CD4-positive, alpha-beta T cell treated with Interleukin-15 for 4 hours (primary cell): ENCODE measurements around the gene TCF7L2.
"Not testable (repeated sequence)": the region's sequence is repeated elsewhere in the genome, so short reads cannot be mapped to it uniquely, and the experiment has no call there.

Experiments
- DNase-seq: peaks from one replicate; pipeline ENCODE4 v3.0.0-alpha.2; 2020; ENCODE audit warnings: low spot score

The TCF7L2 gene

DNA sequence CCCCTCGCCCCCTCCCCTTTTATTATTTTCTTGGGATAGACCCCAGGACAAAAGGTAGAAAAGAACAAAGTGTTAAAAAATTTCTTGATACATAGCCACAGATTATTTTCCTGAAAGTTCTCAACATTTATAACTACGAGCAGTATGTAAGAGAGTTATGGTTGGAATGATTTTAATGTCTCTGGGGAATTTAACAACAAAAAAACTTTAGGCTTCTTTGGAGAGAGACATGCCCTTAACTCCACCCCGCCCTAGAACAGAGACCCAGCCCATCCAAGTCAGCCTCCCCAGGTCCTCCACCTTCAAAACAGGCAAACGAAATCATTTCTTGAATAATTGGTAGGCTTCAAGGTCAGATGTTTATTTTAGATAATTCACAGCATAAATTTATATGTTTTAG is 97.1 kb downstream of the TCF7L2 start:
- DNase-seq: no peak

DNA sequence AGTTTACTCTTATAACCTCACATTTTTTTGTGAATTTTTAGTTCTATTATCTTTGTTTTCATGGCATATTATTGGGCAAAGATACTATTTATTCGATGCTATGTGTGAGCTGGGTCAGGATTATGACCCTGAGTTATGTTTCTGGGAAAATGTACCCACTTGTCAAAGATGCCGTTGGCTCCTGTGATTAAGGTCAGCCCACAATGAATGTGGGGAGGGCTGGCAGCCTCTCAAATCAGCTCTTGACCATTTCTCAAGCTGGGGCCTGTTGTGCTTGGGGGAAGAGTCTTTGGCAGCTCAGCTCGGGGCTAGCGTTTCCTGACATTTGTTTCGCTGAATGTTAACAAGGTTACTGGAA is 97.5 kb downstream of the TCF7L2 start:
- no peak for DNase-seq

DNA sequence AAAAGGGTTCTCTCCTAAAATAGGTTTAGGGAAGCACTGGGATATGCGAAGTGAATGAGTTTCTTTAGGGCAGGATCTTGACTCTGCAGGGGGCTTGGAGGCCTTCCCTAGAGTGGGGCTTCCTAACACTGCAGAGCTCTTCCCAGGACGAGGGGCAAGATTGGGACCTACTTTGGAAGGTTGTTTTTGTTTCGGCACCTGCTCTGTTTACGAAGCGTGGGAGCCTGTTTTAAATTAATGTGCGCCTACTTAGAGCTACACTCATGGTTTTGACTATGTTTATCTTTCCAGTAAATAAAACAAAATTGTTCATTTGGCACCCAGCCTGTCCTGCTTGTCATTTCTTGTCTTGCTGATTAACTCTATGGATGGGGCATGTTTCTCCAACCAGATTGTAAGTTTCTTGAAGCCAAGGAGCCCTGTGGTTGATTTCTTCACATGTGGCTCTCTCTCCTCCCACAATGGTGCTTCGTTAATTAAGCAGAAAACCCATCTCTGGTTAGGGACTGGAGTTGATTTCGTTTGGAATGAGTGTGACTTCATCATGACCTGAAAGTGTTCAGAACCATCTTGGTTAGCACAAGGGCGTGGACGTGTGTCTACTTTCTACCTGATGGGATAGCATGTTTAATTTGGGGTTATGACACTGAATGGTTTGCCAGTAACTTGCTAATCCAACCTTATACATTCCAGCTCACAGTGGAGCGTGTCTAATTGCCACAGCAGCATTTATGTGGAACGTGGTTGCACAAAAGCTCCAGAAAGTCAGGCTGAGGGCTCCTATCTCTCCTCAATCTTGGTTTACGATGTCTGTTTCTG is 98.1 kb downstream of the TCF7L2 start:
- DNase-seq: no peak

DNA sequence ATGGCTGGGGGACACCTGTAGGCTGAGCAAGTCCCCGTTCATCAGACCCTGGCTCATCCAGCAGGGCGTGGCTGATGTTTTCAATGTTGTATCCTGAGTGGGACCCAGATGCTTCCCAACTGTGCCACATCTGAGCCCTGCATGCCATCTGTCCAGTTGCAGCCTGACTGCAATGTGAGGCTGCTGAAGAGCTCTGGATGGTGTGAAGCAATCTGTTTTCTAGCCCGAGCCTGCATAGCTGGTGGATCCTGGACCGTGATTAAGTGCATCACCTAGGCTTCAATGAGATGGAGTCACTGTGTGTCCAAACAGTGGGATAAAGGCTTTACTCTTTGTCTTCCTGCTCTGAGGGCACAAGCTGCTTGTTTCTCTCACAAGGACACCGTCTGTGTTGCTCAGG is 99.8 kb downstream of the TCF7L2 start:
- no peak for DNase-seq

DNA sequence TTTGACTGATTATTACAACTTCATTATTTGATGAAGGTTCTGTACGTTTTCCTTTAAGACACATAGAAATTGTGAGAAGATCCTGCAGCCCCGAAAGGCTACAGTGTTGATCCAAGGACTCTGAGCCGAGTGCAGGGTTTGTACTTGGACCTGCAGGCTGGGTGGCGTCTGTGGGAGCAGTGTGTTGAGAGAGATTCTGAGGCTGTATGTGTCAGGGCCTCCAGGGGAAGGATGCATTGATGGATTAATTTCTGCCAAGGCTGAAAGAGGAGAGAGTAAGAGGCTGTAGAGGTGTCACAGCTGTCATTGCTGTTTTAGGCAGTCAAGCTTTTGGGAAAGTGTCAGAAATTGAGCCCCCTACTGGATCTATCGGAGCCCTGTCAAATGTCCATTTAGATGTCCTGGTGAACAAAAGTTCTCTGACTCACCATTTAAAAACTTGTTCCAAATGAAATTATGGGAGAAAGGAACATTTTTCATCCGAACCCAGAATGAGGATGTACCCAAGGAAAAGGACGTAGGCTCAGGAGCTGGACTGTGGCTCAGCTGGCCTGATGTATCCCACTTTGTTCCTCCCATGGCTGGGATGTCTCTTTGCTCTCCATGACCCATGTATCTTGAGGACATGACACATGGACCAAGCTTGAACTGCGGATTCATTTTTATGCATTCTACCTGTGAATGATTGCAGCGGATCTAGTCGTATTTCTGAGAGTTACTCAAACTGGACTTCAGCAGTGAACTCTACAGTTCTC is 102.2 kb downstream of the TCF7L2 start:
- DNase-seq: no peak

DNA sequence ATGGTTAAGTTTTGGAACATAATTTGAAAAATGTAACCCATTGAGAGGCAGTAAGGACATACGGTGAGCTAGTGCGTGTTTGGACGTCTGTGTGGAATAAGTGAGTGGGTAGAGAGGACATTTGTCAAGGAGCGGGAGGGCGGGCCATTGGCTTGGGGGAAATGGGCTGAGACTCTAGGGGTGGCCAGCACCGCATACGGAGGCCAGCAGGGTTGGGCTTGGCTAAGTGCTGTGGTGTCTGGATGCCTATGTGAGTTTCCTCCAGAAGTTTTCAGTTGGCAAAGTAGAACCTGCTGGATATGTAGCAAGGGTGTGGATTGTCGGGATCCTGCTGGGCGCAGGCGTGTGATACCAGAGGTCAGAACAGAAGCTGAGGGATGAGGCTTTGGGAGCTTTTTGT is 103.0 kb downstream of the TCF7L2 start:
- DNase-seq: no peak

DNA sequence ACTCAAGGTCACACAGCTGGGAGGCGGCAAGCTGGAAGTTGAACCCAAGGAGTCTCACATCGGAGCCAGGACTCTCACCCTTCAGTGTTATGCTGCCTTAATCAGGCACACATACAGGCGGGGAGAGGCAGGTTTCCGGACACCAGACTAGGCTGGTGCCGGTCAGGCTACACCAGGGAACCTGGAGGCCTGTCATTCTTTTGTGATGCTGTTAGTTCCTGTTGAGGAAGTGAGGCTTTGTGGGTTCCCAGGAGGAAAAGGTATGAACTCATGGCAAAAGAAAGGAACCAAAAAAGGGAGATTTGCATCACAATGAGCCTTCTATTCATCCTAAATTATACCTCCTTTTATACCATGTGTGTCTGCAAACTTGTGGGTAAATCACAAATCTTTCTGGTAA is 103.8 kb downstream of the TCF7L2 start:
- DNase-seq: no peak

DNA sequence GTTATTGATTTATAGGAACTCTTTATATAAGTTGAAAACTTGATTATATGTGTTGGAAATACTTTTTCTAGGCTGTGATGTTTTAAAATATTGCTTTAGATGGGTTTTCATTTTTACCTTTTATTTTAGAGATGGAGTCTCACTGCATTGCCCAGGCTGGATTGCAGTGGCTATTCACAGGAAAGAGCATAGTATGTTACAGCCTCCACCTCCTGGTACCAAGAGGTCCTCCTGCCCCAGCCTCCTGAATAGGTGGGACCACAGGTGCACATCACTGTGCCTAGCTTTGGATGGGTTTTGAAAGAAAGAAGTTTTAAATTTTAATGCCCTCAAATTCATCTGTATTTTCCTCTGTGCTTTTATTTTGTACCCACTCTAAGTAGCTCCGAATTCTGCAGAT is 105.4 kb downstream of the TCF7L2 start:
- DNase-seq: no peak

DNA sequence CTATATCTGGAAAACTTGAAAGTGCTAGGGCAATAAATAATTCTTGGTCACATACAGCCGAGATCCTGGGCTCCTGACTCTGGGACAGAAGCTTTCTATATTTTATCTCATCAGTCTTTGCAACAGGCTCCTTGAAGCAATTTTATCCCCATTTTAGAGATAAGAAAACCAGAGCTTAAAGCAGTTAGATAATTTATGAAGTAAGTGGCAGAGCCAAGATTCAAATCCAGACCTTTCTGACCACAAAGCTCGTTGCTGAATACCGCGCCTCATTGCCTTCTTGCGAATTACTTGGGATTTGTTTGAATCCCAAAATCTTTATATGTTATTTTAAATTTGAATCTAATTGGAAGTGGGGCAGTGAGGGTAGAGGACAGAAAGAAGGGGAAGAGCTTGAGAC is 106.0 kb downstream of the TCF7L2 start:
- no peak for DNase-seq

DNA sequence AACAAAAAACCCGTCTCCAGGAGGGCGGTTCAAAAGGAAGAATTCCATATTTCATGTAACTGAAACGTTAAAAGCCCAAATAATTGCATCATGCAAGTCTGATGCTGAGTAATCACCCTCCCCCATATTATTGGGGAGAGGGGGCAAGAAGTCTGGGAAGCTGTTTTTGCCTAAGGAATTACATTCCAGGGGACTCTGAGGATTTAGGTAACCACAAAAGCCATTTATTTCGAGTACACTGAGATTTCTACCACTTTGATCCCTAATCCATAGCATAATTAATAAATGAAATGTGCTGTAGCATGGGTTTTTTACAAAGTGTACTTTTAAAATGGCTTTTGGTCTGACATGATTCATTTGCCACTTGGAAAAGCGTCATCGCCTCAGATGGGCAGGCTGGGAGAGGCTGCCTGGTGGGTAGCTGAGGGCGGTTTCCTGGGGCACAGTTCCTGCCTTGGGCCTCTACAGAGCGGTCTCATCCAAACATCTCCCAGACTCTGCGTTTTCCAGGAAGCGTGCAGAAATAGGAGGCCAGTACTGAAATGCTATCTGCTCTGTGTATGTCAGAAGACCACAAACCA is 106.5 kb downstream of the TCF7L2 start:
- no peak for DNase-seq

DNA sequence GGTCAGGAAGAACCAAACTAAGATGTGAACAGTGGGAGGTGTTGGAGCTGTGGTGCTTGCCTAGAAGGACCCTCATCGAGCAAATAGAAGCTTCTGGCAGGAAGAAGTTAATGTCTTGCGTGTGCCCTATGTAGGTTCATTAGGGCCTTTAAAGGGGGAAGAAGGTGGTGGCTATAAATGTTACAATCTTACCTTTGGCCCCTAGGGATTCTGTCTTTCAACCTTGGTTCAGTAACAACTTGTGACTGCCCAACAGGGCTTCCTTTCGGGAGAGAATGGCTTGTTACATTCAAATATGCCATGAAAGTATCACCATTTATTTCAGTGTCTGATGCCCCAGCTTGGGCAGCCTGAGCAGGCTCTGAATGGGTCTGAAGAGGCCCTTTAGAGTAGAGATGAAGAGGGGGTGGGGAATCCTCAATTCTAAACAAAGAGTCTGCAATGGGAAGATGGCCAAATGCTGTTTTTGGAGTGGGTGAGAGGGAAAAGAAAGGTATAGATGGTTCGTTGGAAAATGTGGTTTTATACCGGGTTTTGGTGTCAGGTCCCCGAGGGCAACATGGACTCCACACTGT is 108.0 kb downstream of the TCF7L2 start:
- no peak for DNase-seq

DNA sequence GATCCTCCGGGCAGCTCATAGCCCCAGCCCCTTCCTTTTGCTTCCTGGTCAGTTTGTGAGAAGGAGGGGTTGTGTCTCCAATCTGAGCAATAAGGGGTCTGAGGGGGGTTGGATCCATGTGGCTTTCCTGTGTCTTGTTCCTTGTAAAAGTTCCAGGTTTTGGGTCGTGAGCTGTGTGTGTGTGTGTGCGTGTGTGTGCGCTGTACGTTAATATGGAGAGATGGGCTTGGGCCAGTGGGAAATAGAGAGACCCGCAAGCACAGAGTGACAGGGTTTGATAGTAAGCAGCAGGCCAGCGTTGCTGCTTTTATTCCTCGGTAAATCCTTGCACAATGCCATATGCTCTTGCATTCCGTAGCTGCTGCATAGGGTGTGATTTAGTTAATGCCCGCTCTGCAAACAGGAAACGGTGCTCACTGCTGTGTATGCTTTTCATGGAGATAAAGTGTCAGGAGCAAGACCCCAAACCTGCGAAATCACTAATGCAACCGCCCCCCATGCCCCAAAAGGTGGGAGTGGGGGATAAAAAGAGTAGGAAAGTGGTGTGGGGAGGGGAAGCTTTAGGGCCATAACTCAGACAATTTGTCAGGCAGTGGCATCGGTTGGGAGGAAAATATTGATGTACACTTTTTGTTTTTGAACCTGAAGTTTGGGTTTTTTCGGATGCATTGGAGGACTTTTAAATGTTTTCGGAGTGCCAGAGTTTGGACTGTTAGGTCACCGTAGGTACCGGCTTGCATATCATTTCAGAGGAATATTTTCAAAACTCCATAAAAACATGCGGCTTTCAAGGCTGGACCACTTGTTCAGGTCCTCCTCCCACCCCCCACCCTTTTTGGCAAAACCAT is 108.7 kb downstream of the TCF7L2 start:
- DNase-seq: no peak

DNA sequence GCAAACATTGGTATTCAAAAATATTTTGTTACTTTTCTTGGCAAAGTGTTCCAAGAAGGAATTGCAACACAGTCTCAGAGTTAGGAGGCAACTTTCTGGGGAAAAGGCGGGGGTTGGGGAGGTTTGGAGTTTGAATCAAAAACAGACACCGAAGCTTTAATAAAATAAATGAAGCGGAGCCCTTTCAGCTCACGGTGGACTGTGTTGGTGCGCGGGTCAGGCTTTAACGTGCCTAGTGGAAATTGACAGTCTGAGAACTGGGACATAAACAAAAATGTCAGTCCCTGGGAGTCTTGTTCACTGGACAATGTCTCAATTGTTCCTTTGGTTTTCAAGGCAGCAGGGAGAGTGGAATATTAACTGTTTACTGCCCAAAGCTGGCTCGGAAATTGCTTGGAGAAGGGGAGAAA is 109.3 kb downstream of the TCF7L2 start:
- DNase-seq: no peak

DNA sequence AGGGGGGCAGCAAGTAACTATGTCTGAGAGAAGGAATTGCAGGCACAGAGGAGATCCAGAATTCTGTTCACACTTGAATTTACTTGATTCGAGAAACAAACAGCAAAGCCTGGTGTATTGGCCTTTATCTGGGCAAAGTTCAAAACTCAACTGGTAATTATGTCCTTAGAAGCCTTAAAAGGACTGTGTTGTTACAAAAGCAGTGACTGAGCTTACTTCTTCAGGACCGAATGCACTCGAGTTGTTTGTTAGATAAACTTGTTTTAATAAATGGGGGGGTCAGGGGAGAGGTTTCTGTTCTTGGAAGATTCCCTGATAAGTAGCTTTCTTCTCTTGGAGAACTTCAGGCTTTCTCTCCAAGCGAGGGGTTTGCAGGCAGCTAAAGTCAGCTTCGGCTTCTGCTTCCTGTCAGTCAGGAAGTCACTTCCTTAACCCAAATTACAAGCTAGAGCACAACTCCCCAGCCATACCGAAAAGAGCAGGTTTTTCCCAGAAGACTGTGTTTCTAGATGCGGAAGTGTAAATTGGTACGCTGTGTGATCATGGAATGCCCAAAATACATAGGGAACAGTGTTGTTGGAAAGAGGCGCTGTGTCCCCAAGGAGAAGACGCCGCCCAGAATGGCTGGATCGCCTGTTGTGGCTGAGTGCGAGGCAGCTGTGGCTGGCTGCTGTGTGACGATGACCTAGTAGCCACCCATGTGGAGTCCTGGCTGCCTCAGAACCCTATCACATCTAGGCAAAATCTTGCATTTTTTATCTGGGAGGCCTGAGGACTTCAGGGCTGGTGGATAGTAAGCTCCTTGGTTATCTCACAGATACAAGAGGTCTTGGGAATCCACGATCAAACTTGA is 110.4 kb downstream of the TCF7L2 start:
- DNase-seq: no peak

DNA sequence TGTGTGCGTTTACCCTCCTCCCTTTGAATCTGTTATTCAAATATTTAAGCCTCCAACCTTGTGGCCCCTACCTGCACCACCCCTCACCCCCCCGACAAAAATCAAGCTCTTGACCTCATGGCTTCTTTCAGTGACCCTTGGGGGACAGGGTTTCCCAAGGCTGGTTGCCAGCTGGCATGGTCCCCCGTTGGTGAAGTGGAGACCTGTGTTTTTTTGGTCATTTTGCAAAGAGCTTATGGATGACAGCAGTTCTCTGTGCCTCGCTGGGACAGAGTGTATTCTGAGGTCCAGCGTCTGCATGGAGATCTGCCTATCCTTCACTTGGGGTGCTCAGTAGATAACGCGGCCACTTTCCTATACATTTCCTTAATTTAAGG is 111.0 kb downstream of the TCF7L2 start:
- no peak for DNase-seq

DNA sequence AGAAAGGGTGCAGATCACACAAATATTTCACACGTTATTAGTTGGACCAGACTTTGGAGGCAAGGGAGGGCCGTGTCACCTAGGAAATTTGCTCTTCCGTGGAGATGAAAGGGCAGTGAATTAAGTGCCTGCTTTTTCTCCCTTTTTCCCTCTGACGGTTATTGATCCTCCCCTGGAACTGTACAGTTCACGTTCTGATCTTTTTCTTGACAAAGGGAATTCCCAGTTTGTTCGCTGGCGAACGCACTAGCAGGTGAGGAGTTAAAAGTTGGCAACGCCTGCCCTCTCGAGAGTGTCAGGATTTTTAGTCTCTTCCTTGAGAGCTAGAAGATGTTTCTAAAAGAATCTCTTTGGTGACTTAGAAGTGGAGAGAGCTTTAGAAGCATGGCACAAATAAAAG is 111.5 kb downstream of the TCF7L2 start:
- DNase-seq: no peak

DNA sequence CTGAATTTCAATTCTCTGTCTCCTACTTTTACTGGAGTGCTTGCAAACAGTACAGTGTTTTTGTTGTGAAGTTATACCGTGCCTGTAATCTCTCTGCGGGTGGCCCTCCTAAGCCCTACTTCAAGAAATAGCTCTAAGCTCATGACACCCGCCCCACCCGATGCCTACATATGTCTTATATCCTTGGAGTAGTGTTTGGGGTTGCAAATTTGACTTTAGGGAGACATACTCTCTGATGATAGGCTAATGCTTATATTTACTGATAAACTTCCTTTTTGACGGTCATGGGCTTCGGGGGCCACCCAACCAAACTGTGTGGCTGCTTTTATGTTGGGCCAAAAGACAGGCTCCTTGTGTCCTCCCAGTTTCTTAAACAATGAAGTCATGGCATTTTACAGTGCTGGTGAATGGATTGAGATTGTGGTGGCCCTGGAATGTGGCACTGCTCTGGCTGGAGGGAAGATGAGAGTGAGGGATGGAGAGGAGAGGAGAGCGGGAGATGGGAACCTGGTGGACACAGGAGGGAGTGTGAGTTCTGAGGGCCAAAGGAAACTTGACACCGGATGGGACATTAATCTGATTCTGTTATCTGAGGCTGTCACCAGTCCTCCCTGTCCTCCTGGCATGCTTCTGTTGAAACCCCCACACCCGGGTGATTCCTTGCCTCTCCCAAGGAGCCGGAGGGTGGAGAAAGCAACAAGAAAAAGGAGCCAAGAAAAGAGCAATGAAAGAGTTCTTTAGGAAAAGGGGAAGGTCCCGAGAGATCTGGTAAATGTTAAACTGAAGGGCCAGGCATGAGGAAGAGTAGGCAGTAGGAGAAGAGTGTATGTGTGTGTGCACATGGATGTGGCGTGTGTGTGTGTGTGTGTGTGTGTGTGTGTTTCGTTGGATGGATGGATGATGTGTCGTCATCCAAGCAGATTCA is 113.3 kb downstream of the TCF7L2 start:
- no peak for DNase-seq

DNA sequence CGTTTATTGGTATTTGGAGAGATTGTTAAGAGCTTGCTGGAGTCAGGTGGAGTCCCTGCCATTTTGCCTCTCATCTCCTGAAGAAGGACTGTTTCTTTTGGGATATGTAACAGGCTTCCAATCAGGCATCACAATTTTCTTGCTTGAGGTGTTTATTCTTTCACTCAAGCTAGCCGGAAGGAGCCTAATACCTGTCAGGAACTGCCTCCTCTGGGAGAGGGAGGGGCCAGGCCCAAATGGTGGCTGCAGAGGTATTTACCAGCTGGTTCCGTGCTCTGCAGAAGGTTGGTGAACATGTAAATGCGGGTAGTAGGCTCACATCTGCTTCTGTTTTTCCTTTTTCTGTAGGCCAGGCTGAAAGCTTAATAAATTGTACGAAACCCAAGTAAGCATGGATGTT is 114.0 kb downstream of the TCF7L2 start:
- no peak for DNase-seq

DNA sequence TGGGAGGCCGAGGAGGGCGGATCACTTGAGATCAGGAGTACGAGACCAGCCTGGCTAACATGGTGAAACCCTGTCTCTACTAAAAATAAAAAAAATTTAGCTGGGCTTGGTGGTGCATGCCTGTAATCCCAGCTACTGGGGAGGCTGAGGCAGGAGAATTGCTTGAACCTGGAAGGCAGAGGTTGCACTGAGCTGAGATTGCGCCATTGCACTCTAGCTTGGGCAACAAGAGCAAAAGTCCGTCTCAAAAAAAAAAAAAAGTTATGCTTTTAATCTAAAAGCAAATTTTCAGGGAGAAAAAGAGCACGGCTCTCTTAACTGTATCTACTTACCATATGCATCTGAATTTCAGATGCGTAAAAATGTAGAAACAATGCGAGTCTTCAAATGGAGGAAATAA is 116.1 kb downstream of the TCF7L2 start:
- not testable (repeated sequence) for DNase-seq
